Activated CD8-positive, alpha-beta memory T cell treated with anti-CD3 and anti-CD28 coated beads, Interleukin-2, amount 10 ng/mL, durations not matched to agents 7 days and 5 days (primary cell): ENCODE results near the gene UNC13C. TPM values are rescaled to one million over a fixed set of nuclear protein-coding genes. Genes with fewer than 3 reads are reported as not detected.

ENCODE experiments used
- ATAC-seq: fragments of 150-1000 bp; cut with Tn5 transposase; one replicate; pipeline ENCODE4 v1.10.0; 2021; ENCODE audit warnings: moderate library complexity
- CTCF ChIA-PET: fragments of 350-600 bp; sonication (Branson Sonifier 250); formaldehyde crosslinking; loops from one replicate; lab custom pipeline; 2021; ENCODE audit warnings: antibody characterized with exemption; lab: Charles Lee
- DNase-seq: peaks from one replicate; pipeline ENCODE4 v3.0.0-alpha.2; 2020
- H3K27ac Mint-ChIP-seq: one replicate; pipeline ENCODE4 v1.8.0; 2021; ENCODE audit warnings: mild to moderate bottlenecking, mixed read lengths
- H3K27me3 Mint-ChIP-seq: one replicate; pipeline ENCODE4 v1.8.0; 2021; ENCODE audit warnings: mixed read lengths
- H3K36me3 Mint-ChIP-seq: one replicate; pipeline ENCODE4 v1.8.0; 2021; ENCODE audit warnings: mild to moderate bottlenecking, mixed read lengths
- H3K4me1 Mint-ChIP-seq: one replicate; pipeline ENCODE4 v1.8.0; 2021; ENCODE audit warnings: mixed read lengths
- H3K4me3 Mint-ChIP-seq: one replicate; pipeline ENCODE4 v1.8.0; 2021; ENCODE audit warnings: mild to moderate bottlenecking, moderate library complexity, mixed read lengths
- H3K9me3 Mint-ChIP-seq: one replicate; pipeline ENCODE4 v1.8.0; 2022; ENCODE audit warnings: low read depth, mixed read lengths
- total RNA-seq, 2 experiments: library from RNA; stranded (reverse); gene quantifications; one replicate each; pipeline ENCODE4 v1.2.3, GENCODE V29; 2021

UNC13C gene
- total RNA-seq, 2 experiments from 2014 or later, result not detected

DNA sequence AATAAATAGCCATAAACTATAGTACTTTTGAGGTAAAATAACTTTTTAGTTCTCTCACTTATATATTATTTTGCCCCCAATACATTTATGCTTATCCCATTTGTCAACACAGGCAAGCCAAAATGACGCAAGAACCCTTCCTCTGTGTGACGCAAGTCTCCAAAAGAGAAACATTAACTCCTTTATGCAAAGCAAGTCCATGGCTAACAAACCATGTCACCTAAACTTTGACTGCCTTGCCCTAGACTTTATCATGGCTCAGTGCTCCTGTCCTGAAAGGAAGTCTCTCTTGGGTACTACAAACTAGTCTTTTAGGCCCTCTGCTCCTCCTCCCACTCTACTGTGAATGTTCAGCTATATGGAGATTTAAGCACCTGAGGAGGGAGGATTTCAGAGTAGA lies 230.5 kb downstream of the UNC13C start:
- H3K4me3 Mint-ChIP-seq, result no peak overlapping the region
- no peak for ATAC-seq
- no peaks in the 10 kb centered on the region for H3K4me1 Mint-ChIP-seq
- no peaks in the 10 kb centered on the region for H3K27me3 Mint-ChIP-seq
- H3K27ac Mint-ChIP-seq, result no peak overlapping the region
- no peaks in the 10 kb centered on the region for H3K36me3 Mint-ChIP-seq
- no peak for DNase-seq
- H3K9me3 Mint-ChIP-seq, result no peaks in the 10 kb centered on the region
- CTCF ChIA-PET, result no interaction called here

DNA sequence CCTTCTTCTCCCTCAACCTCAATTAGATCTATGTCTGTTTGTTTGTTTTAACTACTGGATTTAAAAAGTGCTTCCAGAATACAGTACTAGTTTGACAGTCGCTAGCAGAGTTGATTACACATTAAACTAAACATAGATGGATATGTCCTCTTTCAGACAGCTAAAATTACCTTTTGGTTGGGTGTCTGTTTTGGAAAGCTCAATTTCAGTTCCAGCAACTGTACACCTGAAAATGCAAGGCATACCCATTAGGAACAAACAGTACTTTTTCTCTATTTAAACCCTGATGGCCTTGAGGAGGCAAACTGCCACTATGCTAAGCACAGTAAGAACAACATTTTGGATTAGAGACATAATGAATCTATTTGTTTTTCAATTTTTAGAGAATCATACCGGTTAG lies 234.4 kb downstream of the UNC13C start:
- ATAC-seq (no peak), DNase-seq (no peak)
- no peak overlapping the region for H3K27ac Mint-ChIP-seq
- no peaks in the 10 kb centered on the region for H3K36me3 Mint-ChIP-seq
- no peaks in the 10 kb centered on the region for H3K27me3 Mint-ChIP-seq
- CTCF ChIA-PET, result no interaction called here
- H3K4me3 Mint-ChIP-seq, result no peak overlapping the region
- no peaks in the 10 kb centered on the region for H3K9me3 Mint-ChIP-seq
- no peaks in the 10 kb centered on the region for H3K4me1 Mint-ChIP-seq

DNA sequence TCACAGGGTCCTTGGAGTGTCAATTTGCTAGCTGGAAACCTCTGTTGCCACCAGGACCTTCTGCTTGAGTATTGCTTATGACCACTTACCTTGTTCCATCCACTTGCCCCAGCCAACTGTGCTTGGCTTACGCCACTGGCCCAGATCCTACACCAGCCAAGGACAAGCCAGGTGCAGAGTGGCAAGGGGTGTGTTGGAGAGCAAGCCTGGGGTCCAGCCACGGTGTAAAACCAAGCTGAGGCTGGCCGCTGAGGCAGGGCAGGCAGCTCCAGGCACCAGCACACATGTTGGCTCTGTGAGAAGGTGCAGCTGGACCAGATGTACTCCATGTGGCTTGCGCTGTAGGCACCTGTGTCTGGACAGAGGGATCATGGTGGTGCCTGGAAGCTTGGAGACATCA lies 248.2 kb downstream of the UNC13C start:
- CTCF ChIA-PET, result no interaction called here
- ATAC-seq (no peak), DNase-seq (no peak)
- H3K4me3 Mint-ChIP-seq, result no peak overlapping the region
- H3K9me3 Mint-ChIP-seq, result peaks cover 3% of the 10 kb centered on the region
- H3K27me3 Mint-ChIP-seq, result no peaks in the 10 kb centered on the region
- H3K4me1 Mint-ChIP-seq, result no peaks in the 10 kb centered on the region
- no peak overlapping the region for H3K27ac Mint-ChIP-seq
- no peaks in the 10 kb centered on the region for H3K36me3 Mint-ChIP-seq

DNA sequence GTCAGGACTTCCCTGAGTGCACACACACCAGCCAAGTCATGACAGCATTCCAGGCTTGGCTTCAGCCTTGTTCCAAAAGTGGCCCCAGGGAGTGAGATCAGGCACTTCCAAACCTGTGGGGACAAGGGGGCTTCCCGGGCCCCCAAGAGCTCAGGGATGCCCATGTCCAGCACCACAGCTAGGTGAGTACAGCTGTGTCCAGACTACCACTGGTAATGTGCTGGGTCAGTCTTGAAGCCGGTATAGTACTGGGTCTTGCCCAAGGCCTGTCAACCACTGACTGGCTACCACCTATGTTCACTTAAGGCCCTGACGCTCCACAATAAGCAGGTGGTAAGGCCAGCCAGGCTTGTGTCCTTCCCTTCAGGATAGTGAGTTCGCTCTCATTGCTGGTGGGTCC lies 249.3 kb downstream of the UNC13C start:
- no peaks in the 10 kb centered on the region for H3K4me1 Mint-ChIP-seq
- CTCF ChIA-PET, result interaction anchor here (0.8 kb wide), 1 partner anchor 14 kb away, joined by 4 read pairs; no protein-coding TSS in a partner anchor
- DNase-seq (no peak), ATAC-seq (no peak)
- no peaks in the 10 kb centered on the region for H3K36me3 Mint-ChIP-seq
- H3K27me3 Mint-ChIP-seq, result no peaks in the 10 kb centered on the region
- peaks cover 3% of the 10 kb centered on the region for H3K9me3 Mint-ChIP-seq
- H3K4me3 Mint-ChIP-seq, result no peak overlapping the region
- H3K27ac Mint-ChIP-seq, result no peak overlapping the region

DNA sequence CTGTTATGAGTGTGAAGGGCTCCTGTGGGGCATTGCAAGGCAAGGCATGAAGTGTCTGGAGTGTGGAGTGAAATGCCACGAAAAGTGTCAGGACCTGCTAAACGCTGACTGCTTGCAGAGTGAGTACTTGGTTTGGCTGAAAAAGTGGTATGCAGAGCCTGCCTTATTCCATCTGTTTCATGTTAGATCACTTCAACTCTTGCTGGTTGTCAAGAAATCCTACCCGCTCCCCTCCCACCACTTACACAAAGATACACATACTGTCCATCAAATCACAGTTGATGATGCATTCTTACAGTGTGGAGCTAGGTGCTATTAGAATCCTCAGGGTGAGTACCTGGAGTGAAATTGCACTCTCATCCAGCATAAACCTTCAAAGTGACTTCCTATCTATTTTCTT lies 272.1 kb downstream of the UNC13C start:
- no peaks in the 10 kb centered on the region for H3K36me3 Mint-ChIP-seq
- CTCF ChIA-PET, result no interaction called here
- no peaks in the 10 kb centered on the region for H3K27me3 Mint-ChIP-seq
- H3K4me1 Mint-ChIP-seq, result no peaks in the 10 kb centered on the region
- no peak overlapping the region for H3K27ac Mint-ChIP-seq
- H3K9me3 Mint-ChIP-seq, result no peaks in the 10 kb centered on the region
- H3K4me3 Mint-ChIP-seq, result no peak overlapping the region
- DNase-seq (no peak), ATAC-seq (no peak)

DNA sequence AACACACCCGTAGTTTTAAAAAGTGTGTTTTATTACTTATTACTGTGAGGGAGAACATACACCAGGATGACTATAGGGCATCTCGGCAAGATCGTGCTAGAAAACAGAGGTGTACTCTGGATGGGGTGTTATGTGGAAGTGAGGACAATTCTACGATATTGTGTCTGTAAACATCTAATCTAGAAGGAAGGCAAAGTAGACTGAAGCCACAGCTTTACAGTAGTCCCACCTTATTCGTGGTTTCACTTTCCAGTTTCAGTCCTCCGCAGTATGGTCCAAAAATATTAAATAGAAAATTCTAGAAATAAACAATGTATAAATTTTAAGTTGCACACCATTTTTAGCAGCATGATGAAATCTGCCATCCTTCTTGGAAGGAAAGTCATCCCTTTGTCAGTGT lies 277.9 kb downstream of the UNC13C start:
- CTCF ChIA-PET, result no interaction called here

DNA sequence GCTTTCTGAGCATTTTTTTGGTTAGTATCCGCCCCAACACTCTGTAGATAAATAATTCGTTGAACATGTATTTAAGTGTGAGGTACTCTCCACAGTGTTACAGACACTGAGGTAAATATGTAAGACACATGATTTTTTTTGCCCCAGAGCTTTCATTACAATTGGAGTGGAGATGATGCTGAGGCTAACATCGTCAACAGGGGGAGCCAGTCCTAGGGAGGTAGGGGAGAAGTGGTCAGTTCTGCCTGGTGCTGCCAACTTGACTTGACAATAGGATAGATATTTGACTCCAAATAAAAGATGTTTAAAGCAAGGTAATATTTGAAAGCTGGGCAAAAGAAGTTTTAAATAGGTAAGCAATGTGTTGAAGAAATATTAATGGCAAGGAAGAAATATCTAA lies 295.7 kb downstream of the UNC13C start:
- Mint-ChIP-seq H3K4me1 (no peaks in the 10 kb centered on the region), H3K36me3 (no peaks in the 10 kb centered on the region), H3K9me3 (peaks cover 5% of the 10 kb centered on the region), H3K4me3 (no peak overlapping the region), H3K27me3 (no peaks in the 10 kb centered on the region), H3K27ac (no peak overlapping the region)
- ATAC-seq, result no peak
- CTCF ChIA-PET, result no interaction called here
- DNase-seq, result no peak

More for the DNA sequence above, 277.9 kb downstream of the UNC13C start:
- Mint-ChIP-seq H3K36me3 (no peaks in the 10 kb centered on the region), H3K27ac (no peak overlapping the region), H3K4me1 (no peaks in the 10 kb centered on the region), H3K27me3 (no peaks in the 10 kb centered on the region), H3K4me3 (no peak overlapping the region), H3K9me3 (no peaks in the 10 kb centered on the region)
- DNase-seq (no peak), ATAC-seq (no peak)

DNA sequence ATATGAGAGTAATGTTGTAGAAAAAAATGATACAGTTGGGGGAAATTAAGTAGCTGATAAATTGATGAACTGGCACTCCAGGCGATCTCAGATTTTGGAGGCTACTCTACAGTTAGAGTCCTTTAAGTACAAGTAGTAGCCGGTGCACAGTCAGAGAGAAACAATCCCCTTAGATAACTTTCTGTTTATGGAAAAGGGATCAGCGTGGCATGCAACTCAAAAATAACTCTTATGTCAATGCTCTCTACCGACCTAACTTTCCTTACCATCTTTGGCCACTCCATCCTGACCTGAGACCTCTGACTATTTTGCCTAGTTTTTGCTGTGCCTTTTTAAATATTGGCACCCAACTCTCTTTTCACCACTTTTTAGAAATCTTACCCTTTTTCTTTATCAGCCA lies 299.6 kb downstream of the UNC13C start:
- ATAC-seq, result no peak
- CTCF ChIA-PET, result no interaction called here
- DNase-seq, result no peak
- no peak overlapping the region for H3K27ac Mint-ChIP-seq
- H3K4me1 Mint-ChIP-seq, result no peaks in the 10 kb centered on the region
- H3K27me3 Mint-ChIP-seq, result no peaks in the 10 kb centered on the region
- H3K36me3 Mint-ChIP-seq, result no peaks in the 10 kb centered on the region
- peaks cover 2% of the 10 kb centered on the region for H3K9me3 Mint-ChIP-seq
- H3K4me3 Mint-ChIP-seq, result no peak overlapping the region

DNA sequence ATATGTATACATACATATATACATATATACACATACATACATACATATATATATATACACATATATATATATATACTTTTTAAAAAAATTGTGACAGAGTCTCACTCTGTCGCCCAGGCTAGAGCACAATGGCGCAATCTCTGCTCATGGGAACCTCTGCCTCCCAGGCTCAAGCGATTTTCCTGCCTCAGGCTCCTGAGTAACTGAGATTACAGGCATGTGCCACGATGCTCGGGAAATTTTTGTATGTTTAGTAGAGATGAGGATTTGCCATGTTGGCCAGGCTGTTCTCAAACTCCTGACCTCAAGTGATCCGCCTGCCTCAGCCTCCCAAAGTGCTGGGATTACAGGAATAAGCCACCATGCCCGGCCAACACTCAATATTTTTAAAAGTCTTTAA lies 302.5 kb downstream of the UNC13C start:
- DNase-seq (no peak), ATAC-seq (no peak)
- Mint-ChIP-seq H3K4me3 (no peak overlapping the region), H3K27ac (no peak overlapping the region), H3K36me3 (no peaks in the 10 kb centered on the region), H3K4me1 (no peaks in the 10 kb centered on the region), H3K27me3 (no peaks in the 10 kb centered on the region), H3K9me3 (no peaks in the 10 kb centered on the region)
- CTCF ChIA-PET, result no interaction called here

DNA sequence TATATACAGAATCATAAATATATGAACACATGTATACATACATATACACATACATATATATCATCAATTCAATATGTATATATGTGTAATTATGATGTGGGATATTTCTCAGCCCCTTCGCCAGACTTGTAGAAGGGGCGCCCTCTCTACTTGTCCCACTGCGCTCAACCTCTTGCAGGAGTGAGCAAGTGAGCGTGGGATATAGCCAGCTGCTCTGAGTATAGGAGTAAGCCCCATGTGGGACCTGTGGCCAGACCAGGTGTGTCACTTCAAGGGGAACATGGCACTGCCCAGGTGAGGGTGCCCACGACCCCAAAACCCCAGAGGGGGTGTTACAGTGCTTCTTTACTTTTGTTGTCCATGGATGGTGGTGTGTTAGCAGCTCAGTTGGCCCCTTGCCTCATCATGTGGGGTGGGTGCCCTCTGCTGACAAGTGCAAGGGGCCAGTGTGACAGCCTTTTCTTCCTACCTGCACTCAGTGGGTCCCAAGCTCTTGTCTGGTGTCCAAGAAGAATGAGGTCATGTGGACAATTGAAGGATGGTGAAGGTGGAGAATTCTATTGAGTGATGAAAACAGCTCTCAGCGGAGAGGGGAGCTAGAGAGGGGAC lies 304.1 kb downstream of the UNC13C start:
- CTCF ChIA-PET, result no interaction called here
- H3K36me3 Mint-ChIP-seq, result no peaks in the 10 kb centered on the region

DNA sequence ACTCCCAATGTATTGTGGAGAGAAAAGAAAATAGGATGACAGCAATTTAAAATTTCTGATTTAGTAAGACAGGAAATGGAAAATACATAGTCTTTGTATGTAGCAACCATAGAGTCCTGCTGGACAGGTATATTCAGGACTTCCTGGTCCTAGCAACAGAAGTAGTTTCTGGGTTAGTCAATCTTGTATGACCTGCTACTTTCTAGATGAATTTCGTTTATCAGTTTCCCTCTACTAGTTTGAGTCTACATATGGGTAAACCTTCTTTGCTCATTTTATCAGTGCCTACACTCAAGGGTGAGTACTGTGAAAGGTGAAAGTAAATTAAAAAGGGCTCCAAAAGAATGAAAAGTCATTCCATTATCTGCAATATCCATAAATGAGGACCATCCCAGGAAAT lies 309.8 kb downstream of the UNC13C start:
- ATAC-seq (no peak), DNase-seq (no peak)
- CTCF ChIA-PET, result no interaction called here
- Mint-ChIP-seq H3K9me3 (no peaks in the 10 kb centered on the region), H3K4me3 (no peak overlapping the region), H3K36me3 (no peaks in the 10 kb centered on the region), H3K27ac (no peak overlapping the region), H3K4me1 (peaks cover 2% of the 10 kb centered on the region), H3K27me3 (no peaks in the 10 kb centered on the region)

More for the DNA sequence above, 304.1 kb downstream of the UNC13C start:
- no peaks in the 10 kb centered on the region for H3K4me1 Mint-ChIP-seq
- no peak for ATAC-seq
- DNase-seq, result no peak
- H3K9me3 Mint-ChIP-seq, result no peaks in the 10 kb centered on the region
- no peak overlapping the region for H3K4me3 Mint-ChIP-seq
- no peak overlapping the region for H3K27ac Mint-ChIP-seq
- H3K27me3 Mint-ChIP-seq, result no peaks in the 10 kb centered on the region

DNA sequence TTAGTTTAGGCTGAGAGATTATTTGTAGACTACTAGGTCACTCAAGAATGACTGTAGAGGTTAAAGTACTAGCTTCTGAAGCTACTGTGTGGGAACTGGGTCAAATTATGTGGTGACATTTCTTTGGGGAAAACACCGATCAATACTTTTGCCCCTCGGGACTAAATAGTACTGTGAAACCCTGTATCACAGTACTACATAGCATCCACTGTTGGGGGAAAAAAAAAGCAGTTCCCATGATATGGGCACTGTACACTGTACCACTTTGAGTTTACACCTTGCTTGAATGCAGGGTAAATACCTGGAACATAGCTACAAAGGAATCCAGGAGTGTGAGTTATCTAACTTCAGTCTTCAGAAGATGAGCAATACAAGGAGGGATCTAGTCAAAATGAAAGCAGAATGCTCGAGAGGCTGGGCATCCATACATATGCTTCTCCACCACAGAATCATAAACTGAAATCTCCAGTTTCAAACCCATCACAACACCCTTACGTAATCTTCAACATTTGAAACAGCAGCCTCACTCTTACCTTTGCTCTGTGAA lies 311.4 kb downstream of the UNC13C start:
- Mint-ChIP-seq H3K36me3 (no peaks in the 10 kb centered on the region), H3K27ac (no peak overlapping the region), H3K9me3 (no peaks in the 10 kb centered on the region), H3K4me1 (peaks cover 2% of the 10 kb centered on the region), H3K27me3 (no peaks in the 10 kb centered on the region), H3K4me3 (no peak overlapping the region)
- DNase-seq, result no peak
- CTCF ChIA-PET, result no interaction called here
- ATAC-seq, result no peak

DNA sequence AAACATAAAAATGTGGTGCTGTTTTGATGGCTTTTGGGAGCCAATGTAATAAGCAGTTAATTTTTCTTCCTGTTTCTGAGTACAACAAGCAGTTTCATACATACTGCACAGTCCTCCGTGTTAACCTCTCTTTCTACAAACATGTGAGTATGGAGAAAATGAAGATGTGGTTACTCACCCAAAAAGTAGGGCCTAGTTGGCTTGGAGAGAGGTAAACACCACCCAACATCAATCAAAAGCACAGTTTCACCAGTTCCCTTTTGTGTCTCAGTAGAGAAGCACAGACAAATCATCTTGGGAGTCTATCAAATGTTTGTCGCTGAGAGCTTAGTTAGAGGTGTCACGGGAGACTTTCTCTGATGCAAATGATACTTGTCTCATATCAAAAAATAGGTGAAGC lies 320.2 kb downstream of the UNC13C start:
- no peaks in the 10 kb centered on the region for H3K36me3 Mint-ChIP-seq
- no peak overlapping the region for H3K27ac Mint-ChIP-seq
- CTCF ChIA-PET, result no interaction called here
- H3K4me3 Mint-ChIP-seq, result no peak overlapping the region
- DNase-seq (no peak), ATAC-seq (no peak)
- H3K9me3 Mint-ChIP-seq, result no peaks in the 10 kb centered on the region
- no peaks in the 10 kb centered on the region for H3K27me3 Mint-ChIP-seq
- no peaks in the 10 kb centered on the region for H3K4me1 Mint-ChIP-seq

DNA sequence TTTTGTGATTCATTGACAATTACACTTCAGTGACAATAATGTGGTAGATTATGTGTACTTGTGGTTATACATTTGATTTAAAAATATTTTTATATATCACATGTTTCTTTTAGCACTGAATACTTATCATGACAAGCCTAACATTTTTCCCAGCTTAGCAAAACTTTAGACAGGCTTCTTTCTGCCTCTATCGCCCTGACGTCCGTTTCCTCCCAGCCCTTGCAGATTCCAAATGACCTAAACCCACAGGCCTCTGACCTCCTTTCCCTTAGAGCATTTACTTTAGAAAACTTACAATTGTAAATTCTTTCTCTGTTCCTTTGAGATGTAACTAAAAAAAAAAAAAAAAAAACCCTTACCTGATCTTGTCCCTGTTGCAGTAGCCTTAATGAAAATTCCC lies 326.1 kb downstream of the UNC13C start:
- ATAC-seq (no peak), DNase-seq (no peak)
- CTCF ChIA-PET, result no interaction called here
- no peaks in the 10 kb centered on the region for H3K36me3 Mint-ChIP-seq
- no peaks in the 10 kb centered on the region for H3K4me1 Mint-ChIP-seq
- no peak overlapping the region for H3K27ac Mint-ChIP-seq
- H3K27me3 Mint-ChIP-seq, result no peaks in the 10 kb centered on the region
- no peaks in the 10 kb centered on the region for H3K9me3 Mint-ChIP-seq
- no peak overlapping the region for H3K4me3 Mint-ChIP-seq
